B cell (primary cell): ENCODE data around the gene GALNT5. TPM values are rescaled to one million over a fixed set of nuclear protein-coding genes. Genes with fewer than 3 reads are reported as not detected.

ENCODE experiments used
- ATAC-seq: fragments of 200-7000 bp; cut with Tn5 transposase; one replicate; pipeline ENCODE4 v1.10.0; 2021; ENCODE audit warnings: low read depth, mild to moderate bottlenecking, moderate number of reproducible peaks, moderate library complexity
- CTCF ChIA-PET: fragments of 350-600 bp; sonication (Branson Sonifier 250); formaldehyde crosslinking; loops from one replicate; lab custom pipeline; 2021; ENCODE audit warnings: antibody characterized with exemption, inconsistent platforms; lab: Charles Lee
- POLR2A ChIA-PET: fragments of 350-600 bp; sonication (Branson Sonifier 250); formaldehyde crosslinking; loops from one replicate; lab custom pipeline; 2021; ENCODE audit warnings: antibody characterized with exemption; lab: Charles Lee
- DNase-seq: peaks from one replicate; pipeline ENCODE4 v3.0.0; 2013
- H2AFZ ChIP-seq: 2 replicates; pipeline ENCODE4 v1.6.1; 2012; ENCODE audit warnings: mild to moderate bottlenecking, low read depth, low read length; ENCODE audit not compliant: insufficient read depth, poor library complexity, severe bottlenecking
- H3K27ac ChIP-seq, 2 donors: 1 replicate in 1 of 2; 2 replicates in 1 of 2; pipeline ENCODE4 v1.5.1; 2012 to 2013; ENCODE audit warnings: low read length in 2 of 2, mild to moderate bottlenecking in 2 of 2, moderate library complexity in 1 of 2
- H3K27me3 ChIP-seq, 4 experiments: fragments of 200-600 bp in 1 of 4; sonication (generic) in 1 of 4; replicated peaks in 1 of 4; 1 replicate in 2 of 4; 2 replicates in 2 of 4; pipeline versions ENCODE4 v1.6.1 to v1.7.0; 2013 to 2016; ENCODE audit warnings: low read length in 3 of 4, mild to moderate bottlenecking in 2 of 4, mixed read lengths in 1 of 4, moderate library complexity in 1 of 4; ENCODE audit not compliant: insufficient read depth in 4 of 4, control insufficient read depth in 3 of 4; ENCODE audit errors: control extremely low read depth in 1 of 4
- H3K36me3 ChIP-seq, 2 experiments: replicated peaks in 1 of 2; 1 replicate in 1 of 2; 2 replicates in 1 of 2; pipeline versions ENCODE4 v1.6.1 to v1.7.1; 2013; ENCODE audit warnings: low read length in 1 of 2; ENCODE audit not compliant: insufficient read depth in 2 of 2, control insufficient read depth in 1 of 2; ENCODE audit errors: control extremely low read depth in 1 of 2, extremely low read depth in 1 of 2
- H3K4me1 ChIP-seq, 2 donors: fragments of 200-600 bp in 1 of 2; sonication (generic) in 1 of 2; 1 replicate in 1 of 2; 2 replicates in 1 of 2; pipeline versions ENCODE4 v1.5.1 to v1.6.1; 2013 to 2017; ENCODE audit warnings: low read length in 2 of 2; ENCODE audit not compliant: control insufficient read depth in 2 of 2, insufficient read depth in 2 of 2
- H3K4me2 ChIP-seq: replicated peaks from 2 replicates; pipeline ENCODE3; 2012; ENCODE audit warnings: mild to moderate bottlenecking, low read depth, low read length; ENCODE audit not compliant: poor library complexity, severe bottlenecking
- H3K4me3 ChIP-seq, 5 experiments: fragments of 200-600 bp in 1 of 5; sonication (generic) in 1 of 5; 1 replicate in 3 of 5; 2 replicates in 2 of 5; pipeline versions ENCODE4 v1.5.1 to v1.7.0; 2011 to 2016; ENCODE audit warnings: low read length in 4 of 5, mild to moderate bottlenecking in 4 of 5, low read depth in 2 of 5, control low read depth in 1 of 5, moderate library complexity in 1 of 5; ENCODE audit not compliant: insufficient read depth in 1 of 5; ENCODE audit errors: control extremely low read depth in 1 of 5, extremely low read depth in 1 of 5
- H3K79me2 ChIP-seq: fragments of 200-600 bp; sonication (generic); one replicate; pipeline ENCODE4 v1.6.0; 2016; ENCODE audit warnings: low read length; ENCODE audit not compliant: control insufficient read depth, insufficient read depth
- H3K9ac ChIP-seq: fragments of 200-600 bp; sonication (generic); 2 replicates; pipeline ENCODE4 v1.6.1; 2017; ENCODE audit warnings: mild to moderate bottlenecking, low read length, moderate library complexity
- H3K9me3 ChIP-seq, 3 donors: one replicate each; pipeline versions ENCODE4 v1.6.1 to v1.7.1; 2013; ENCODE audit warnings: low read length in 2 of 3; ENCODE audit not compliant: control insufficient read depth in 2 of 3, insufficient read depth in 1 of 3; ENCODE audit errors: control extremely low read depth in 1 of 3
- H4K20me1 ChIP-seq: 2 replicates; pipeline ENCODE4 v1.6.0; 2012; ENCODE audit warnings: mild to moderate bottlenecking, low read length; ENCODE audit not compliant: insufficient read depth, control insufficient read depth, poor library complexity, severe bottlenecking
- H3K27ac Mint-ChIP-seq: one replicate; pipeline ENCODE4 v1.8.0; 2021; ENCODE audit warnings: mixed read lengths
- H3K27me3 Mint-ChIP-seq: one replicate; pipeline ENCODE4 v1.8.0; 2021; ENCODE audit warnings: mixed read lengths
- H3K4me1 Mint-ChIP-seq: one replicate; pipeline ENCODE4 v1.8.0; 2021; ENCODE audit warnings: mixed read lengths
- H3K4me3 Mint-ChIP-seq: one replicate; pipeline ENCODE4 v1.8.0; 2021; ENCODE audit warnings: mixed read lengths
- H3K9me3 Mint-ChIP-seq: one replicate; pipeline ENCODE4 v1.8.0; 2022; ENCODE audit warnings: mixed read lengths; ENCODE audit not compliant: insufficient read depth
- EZH2 ChIP-seq: IDR thresholded peaks from 2 replicates; pipeline ENCODE4 v1.6.1; 2012; ENCODE audit warnings: borderline replicate concordance, low read depth, mild to moderate bottlenecking, moderate library complexity, low read length; ENCODE audit not compliant: insufficient read depth, poor library complexity, severe bottlenecking
- WGBS: methylation state at CpG from one replicate; pipeline ENCODE4 v1.1.5; 2013; ENCODE audit warnings: missing lambda C conversion rate; ENCODE audit not compliant: insufficient coverage; 5-methylcytosine and 5-hydroxymethylcytosine counted together
- intact Hi-C: fragments of 100-400 bp; cut with micrococcal nuclease; formaldehyde crosslinking; loops from one replicate; pipeline ENCODE4 v1.10.0; 2022
- polyA plus RNA-seq: library from polyadenylated mRNA; depleted of rRNA; stranded (reverse); fragments of >200 nt; gene quantifications from 2 replicates; pipeline ENCODE4 v1.2.3, GENCODE V29; 2012
- total RNA-seq, 2 donors: library from RNA; stranded (reverse); fragments of 120-200 nt in 1 of 2; gene quantifications; 1 replicate in 1 of 2; 2 replicates in 1 of 2; pipeline versions ENCODE4 v1.2.3 to v1.2.4, GENCODE V29; 2013 to 2022
- TF ChIP-seq, protein P1 (sequence below): fragments of 200-600 bp; IDR thresholded peaks from one replicate; pipeline ENCODE4 v1.8.0; 2022; ENCODE audit warnings: antibody characterized with exemption, mild to moderate bottlenecking

GALNT5 gene
- total and polyA plus RNA-seq, 2 donors (not counting 1 experiment from before 2014, with no cell fraction given), result not detected

DNA sequence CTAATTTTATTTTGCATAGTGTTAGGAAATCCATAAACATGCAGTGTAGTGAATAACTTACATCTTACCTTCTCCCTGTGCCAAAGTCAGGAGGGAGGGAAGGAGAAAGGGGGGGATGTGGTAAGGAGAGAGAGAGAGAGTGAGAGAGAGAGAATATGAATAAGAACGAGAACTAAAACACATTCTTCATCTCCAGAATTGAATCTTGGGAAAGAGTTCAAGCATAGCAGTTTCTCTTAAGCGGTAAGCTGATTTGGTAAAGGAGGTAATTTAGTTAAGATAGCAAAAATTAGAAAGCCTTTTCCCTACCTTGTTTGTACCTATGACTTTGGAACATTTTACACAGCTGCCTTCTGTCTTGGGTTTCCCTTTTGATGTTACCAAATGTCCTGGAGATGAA lies 52.4 kb downstream of the GALNT5 start:
- Mint-ChIP-seq H3K27me3 (peaks cover 6% of the 10 kb centered on the region), H3K4me1 (no peaks in the 10 kb centered on the region), H3K27ac (no peak overlapping the region), H3K4me3 (no peak overlapping the region), H3K9me3 (no peaks in the 10 kb centered on the region)
- ATAC-seq (no peak), DNase-seq (no peak)
- Histone ChIP-seq H3K27ac (no peak overlapping the region), H2AFZ (no peak overlapping the region), H3K79me2 (no peaks in the 10 kb centered on the region), H4K20me1 (no peaks in the 10 kb centered on the region), H3K36me3 (no peaks in the 10 kb centered on the region), H3K4me3 (no peak overlapping the region), H3K4me1 (no peaks in the 10 kb centered on the region), H3K9ac (no peak overlapping the region), H3K4me2 (no peak overlapping the region), H3K27me3 (no peaks in the 10 kb centered on the region), H3K9me3 (no peaks in the 10 kb centered on the region)
- intact Hi-C loops, result no loop called here
- CTCF ChIA-PET, result interaction anchor here (1.4 kb wide), 1 partner anchor 16 kb away, joined by 3 read pairs; the partner anchor contains the start of gene ERMN
- POLR2A ChIA-PET, result no interaction called here
- TF ChIP-seq EZH2, result no peak
- TF ChIP-seq, protein P1, sequence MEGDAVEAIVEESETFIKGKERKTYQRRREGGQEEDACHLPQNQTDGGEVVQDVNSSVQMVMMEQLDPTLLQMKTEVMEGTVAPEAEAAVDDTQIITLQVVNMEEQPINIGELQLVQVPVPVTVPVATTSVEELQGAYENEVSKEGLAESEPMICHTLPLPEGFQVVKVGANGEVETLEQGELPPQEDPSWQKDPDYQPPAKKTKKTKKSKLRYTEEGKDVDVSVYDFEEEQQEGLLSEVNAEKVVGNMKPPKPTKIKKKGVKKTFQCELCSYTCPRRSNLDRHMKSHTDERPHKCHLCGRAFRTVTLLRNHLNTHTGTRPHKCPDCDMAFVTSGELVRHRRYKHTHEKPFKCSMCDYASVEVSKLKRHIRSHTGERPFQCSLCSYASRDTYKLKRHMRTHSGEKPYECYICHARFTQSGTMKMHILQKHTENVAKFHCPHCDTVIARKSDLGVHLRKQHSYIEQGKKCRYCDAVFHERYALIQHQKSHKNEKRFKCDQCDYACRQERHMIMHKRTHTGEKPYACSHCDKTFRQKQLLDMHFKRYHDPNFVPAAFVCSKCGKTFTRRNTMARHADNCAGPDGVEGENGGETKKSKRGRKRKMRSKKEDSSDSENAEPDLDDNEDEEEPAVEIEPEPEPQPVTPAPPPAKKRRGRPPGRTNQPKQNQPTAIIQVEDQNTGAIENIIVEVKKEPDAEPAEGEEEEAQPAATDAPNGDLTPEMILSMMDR, result no peak
- WGBS, result no CpG with 5 or more reads among the region's 2 CpGs

DNA sequence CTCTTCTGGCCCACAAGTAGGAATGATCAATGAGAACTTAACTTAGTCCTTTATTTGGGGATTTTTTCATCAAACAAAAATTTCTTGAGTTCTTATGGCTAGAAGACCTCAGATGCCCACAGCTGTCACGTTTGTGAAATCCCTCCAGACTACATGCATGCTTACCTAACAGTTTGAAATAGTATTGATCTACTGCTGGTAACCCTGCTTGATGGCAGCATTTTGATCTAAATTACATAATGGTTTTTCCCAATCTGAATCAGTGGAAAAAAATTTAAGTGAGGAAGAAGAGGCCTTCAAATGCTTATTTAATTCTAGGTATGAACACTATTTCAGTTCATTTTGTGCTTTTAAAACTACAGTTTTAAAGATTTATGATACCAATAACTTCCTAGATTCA lies 54.2 kb downstream of the GALNT5 start:
- intact Hi-C loops, result no loop called here
- no peaks in the 10 kb centered on the region for H3K4me1 ChIP-seq
- no peak overlapping the region for H3K4me3 Mint-ChIP-seq
- peaks cover 6% of the 10 kb centered on the region for H3K27me3 Mint-ChIP-seq
- no peaks in the 10 kb centered on the region for H3K27me3 ChIP-seq
- CTCF ChIA-PET, result interaction anchor here (0.9 to 1.9 kb wide), 2 partner anchors 10 to 16 kb away, joined by 3 to 4 read pairs; no protein-coding TSS in a partner anchor
- H2AFZ ChIP-seq, result no peak overlapping the region
- no peak overlapping the region for H3K4me3 ChIP-seq
- WGBS, result no CpG with 5 or more reads among the region's 1 CpG
- H3K79me2 ChIP-seq, result no peaks in the 10 kb centered on the region
- H3K27ac ChIP-seq, result no peak overlapping the region
- H3K27ac Mint-ChIP-seq, result no peak overlapping the region
- H3K9me3 ChIP-seq, result no peaks in the 10 kb centered on the region
- POLR2A ChIA-PET, result no interaction called here
- ATAC-seq (no peak), DNase-seq (no peak)
- H3K9me3 Mint-ChIP-seq, result no peaks in the 10 kb centered on the region
- no peaks in the 10 kb centered on the region for H3K36me3 ChIP-seq
- TF ChIP-seq EZH2, result no peak
- TF ChIP-seq, protein P1, result no peak
- no peak overlapping the region for H3K4me2 ChIP-seq
- no peaks in the 10 kb centered on the region for H4K20me1 ChIP-seq
- no peaks in the 10 kb centered on the region for H3K4me1 Mint-ChIP-seq
- no peak overlapping the region for H3K9ac ChIP-seq
